Skeletal muscle satellite cell (primary cell): Measurements from ENCODE around the gene TMBIM6.
"Not testable (repeated sequence)": the region's sequence is repeated elsewhere in the genome, so short reads cannot be mapped to it uniquely, and the experiment has no call there.

Experiments used
- H3K27me3 ChIP-seq: 2 replicates; pipeline ENCODE4 v1.7.0; 2013; ENCODE audit warnings: low read length; ENCODE audit not compliant: control insufficient read depth, insufficient read depth
- H3K36me3 ChIP-seq: 2 replicates; pipeline ENCODE4 v1.7.0; 2013; ENCODE audit warnings: mild to moderate bottlenecking, control low read depth, low read length; ENCODE audit not compliant: insufficient read depth
- H3K4me1 ChIP-seq: 2 replicates; pipeline ENCODE4 v1.7.0; 2013; ENCODE audit warnings: low read length; ENCODE audit not compliant: control insufficient read depth, insufficient read depth
- H3K4me2 ChIP-seq: 2 replicates; pipeline ENCODE4 v1.7.0; 2013; ENCODE audit warnings: mild to moderate bottlenecking, low read length
- H3K4me3 ChIP-seq: 2 replicates; pipeline ENCODE4 v1.7.0; 2013; ENCODE audit warnings: low read length
- H3K9ac ChIP-seq: 2 replicates; pipeline ENCODE4 v1.7.0; 2013; ENCODE audit warnings: mild to moderate bottlenecking, low read depth, low read length, moderate library complexity
- H3K9me3 ChIP-seq: replicated peaks from 2 replicates; pipeline ENCODE4 v1.7.0; 2013; ENCODE audit warnings: mild to moderate bottlenecking, control low read depth, low read length

Gene TMBIM6

GRCh38 chr12:49761677-49762467, 20.5 kb downstream of the TMBIM6 start:
- Histone ChIP-seq H3K27me3 (no peaks in the 10 kb centered on the region), H3K4me3 (no peak overlapping the region), H3K4me1 (no peaks in the 10 kb centered on the region), H3K4me2 (no peak overlapping the region), H3K36me3 (peaks cover 76% of the 10 kb centered on the region), H3K9ac (no peak overlapping the region), H3K9me3 (no peaks in the 10 kb centered on the region)

GRCh38 chr12:49762468-49762847, 21.1 kb downstream of the TMBIM6 start:
- H3K27me3 ChIP-seq, result no peaks in the 10 kb centered on the region
- H3K9me3 ChIP-seq, result no peaks in the 10 kb centered on the region
- no peak overlapping the region for H3K4me3 ChIP-seq
- no peak overlapping the region for H3K4me2 ChIP-seq
- H3K9ac ChIP-seq, result no peak overlapping the region
- H3K4me1 ChIP-seq, result no peaks in the 10 kb centered on the region
- peaks cover 70% of the 10 kb centered on the region for H3K36me3 ChIP-seq

- Histone ChIP-seq H3K4me3 (no peak overlapping the region), H3K9me3 (no peaks in the 10 kb centered on the region), H3K27me3 (no peaks in the 10 kb centered on the region), H3K4me2 (no peak overlapping the region), H3K36me3 (peaks cover 64% of the 10 kb centered on the region), H3K4me1 (no peaks in the 10 kb centered on the region), H3K9ac (no peak overlapping the region)
Observed at GRCh38 chr12:49763006-49763591, 21.7 kb downstream of the TMBIM6 start.

GRCh38 chr12:49764126-49764525, 22.8 kb downstream of the TMBIM6 start:
- Histone ChIP-seq H3K4me2 (no peak overlapping the region), H3K9me3 (no peaks in the 10 kb centered on the region), H3K27me3 (no peaks in the 10 kb centered on the region), H3K4me1 (no peaks in the 10 kb centered on the region), H3K36me3 (peaks cover 54% of the 10 kb centered on the region), H3K4me3 (no peak overlapping the region), H3K9ac (no peak overlapping the region)

GRCh38 chr12:49766115-49766455, 24.7 kb downstream of the TMBIM6 start:
- Histone ChIP-seq H3K27me3 (no peaks in the 10 kb centered on the region), H3K9ac (no peak overlapping the region), H3K4me1 (no peaks in the 10 kb centered on the region), H3K36me3 (peaks cover 40% of the 10 kb centered on the region), H3K4me3 (no peak overlapping the region), H3K4me2 (no peak overlapping the region), H3K9me3 (no peaks in the 10 kb centered on the region)

GRCh38 chr12:49767333-49767732, 26.0 kb downstream of the TMBIM6 start:
- Histone ChIP-seq H3K9ac (no peak overlapping the region), H3K4me1 (no peaks in the 10 kb centered on the region), H3K9me3 (no peaks in the 10 kb centered on the region), H3K4me2 (no peak overlapping the region), H3K36me3 (peaks cover 28% of the 10 kb centered on the region), H3K4me3 (no peak overlapping the region), H3K27me3 (no peaks in the 10 kb centered on the region)

GRCh38 chr12:49773102-49773501, 31.7 kb downstream of the TMBIM6 start:
- H3K4me1 ChIP-seq, H3K36me3 ChIP-seq, H3K4me2 ChIP-seq, H3K9me3 ChIP-seq, H3K4me3 ChIP-seq, H3K27me3 ChIP-seq, H3K9ac ChIP-seq: not testable (repeated sequence)

GRCh38 chr12:49776413-49776812, 35.1 kb downstream of the TMBIM6 start:
- Histone ChIP-seq H3K9me3 (no peaks in the 10 kb centered on the region), H3K36me3 (no peaks in the 10 kb centered on the region), H3K27me3 (peaks cover 4% of the 10 kb centered on the region), H3K4me1 (no peaks in the 10 kb centered on the region), H3K9ac (no peak overlapping the region), H3K4me2 (no peak overlapping the region), H3K4me3 (no peak overlapping the region)

- Histone ChIP-seq H3K4me2 (no peak overlapping the region), H3K4me1 (no peaks in the 10 kb centered on the region), H3K9me3 (no peaks in the 10 kb centered on the region), H3K9ac (no peak overlapping the region), H3K27me3 (peaks cover 4% of the 10 kb centered on the region), H3K4me3 (no peak overlapping the region), H3K36me3 (no peaks in the 10 kb centered on the region)
Observed at GRCh38 chr12:49776858-49777257, 35.5 kb downstream of the TMBIM6 start.

GRCh38 chr12:49777341-49777740, 36.0 kb downstream of the TMBIM6 start:
- Histone ChIP-seq H3K9ac (no peak overlapping the region), H3K4me2 (no peak overlapping the region), H3K36me3 (no peaks in the 10 kb centered on the region), H3K9me3 (no peaks in the 10 kb centered on the region), H3K27me3 (peaks cover 4% of the 10 kb centered on the region), H3K4me3 (no peak overlapping the region), H3K4me1 (no peaks in the 10 kb centered on the region)

- no peak overlapping the region for H3K4me2 ChIP-seq
- no peak overlapping the region for H3K4me3 ChIP-seq
- H3K9me3 ChIP-seq, result no peaks in the 10 kb centered on the region
- H3K4me1 ChIP-seq, result no peaks in the 10 kb centered on the region
- no peak overlapping the region for H3K9ac ChIP-seq
- peaks cover 4% of the 10 kb centered on the region for H3K27me3 ChIP-seq
- no peaks in the 10 kb centered on the region for H3K36me3 ChIP-seq
Observed at GRCh38 chr12:49777800-49778748, 36.7 kb downstream of the TMBIM6 start.
